HG03354 (cell line): ENCODE results near the gene NUPR2.
"Not testable (repeated sequence)": the region's sequence is repeated elsewhere in the genome, so short reads cannot be mapped to it uniquely, and the experiment has no call there.

ENCODE experiments used
- ATAC-seq: cut with Tn5 transposase; IDR thresholded peaks from one replicate; pipeline ENCODE4 v1.9.1; 2021; ENCODE audit warnings: mild to moderate bottlenecking; ENCODE audit not compliant: unreplicated experiment, poor library complexity, severe bottlenecking

NUPR2 gene

GRCh38 chr7:56115852-56116538 is at the start of gene NUPR2:
Gene NUPR2, minus strand, starts transcription at chr7:56116417. Its CDS starts 103 bp downstream, at chr7:56116314.
- ATAC-seq = no peak

GRCh38 chr7:56157238-56157790 is 41.1 kb upstream of the NUPR2 start:
- no peak for ATAC-seq

- ATAC-seq = not testable (repeated sequence)
These were observed 14.8 kb upstream of the NUPR2 start for GRCh38 chr7:56131062-56131461.

- no peak for ATAC-seq
These were observed 11.2 kb upstream of the NUPR2 start for GRCh38 chr7:56127241-56127975.

GRCh38 chr7:56125831-56126230 is 9.6 kb upstream of the NUPR2 start:
- no peak for ATAC-seq

- no peak for ATAC-seq
These were observed 8.8 kb upstream of the NUPR2 start for GRCh38 chr7:56124981-56125380.

- ATAC-seq = no peak
These were observed 5.2 kb upstream of the NUPR2 start for GRCh38 chr7:56121440-56121839.

GRCh38 chr7:56112244-56112643 is 4.0 kb downstream of the NUPR2 start:
- not testable (repeated sequence) for ATAC-seq

- ATAC-seq = no peak
These were observed 5.6 kb downstream of the NUPR2 start for GRCh38 chr7:56110611-56111010.

- no peak for ATAC-seq
These were observed 8.3 kb downstream of the NUPR2 start for GRCh38 chr7:56107954-56108258.

GRCh38 chr7:56106108-56107073 is 9.8 kb downstream of the NUPR2 start, which contains the start of gene CHCHD2:
Gene CHCHD2, minus strand, starts transcription at chr7:56106476. Its CDS starts 63 bp downstream, at chr7:56106413.
- peak; percentile 100 for ATAC-seq

GRCh38 chr7:56105508-56105907 is 10.7 kb downstream of the NUPR2 start:
- peak; percentile 21 for ATAC-seq

GRCh38 chr7:56104138-56104537 is 12.1 kb downstream of the NUPR2 start:
- not testable (repeated sequence) for ATAC-seq

GRCh38 chr7:56099653-56100052 is 16.6 kb downstream of the NUPR2 start:
- ATAC-seq = no peak

GRCh38 chr7:56098187-56099008 is 17.8 kb downstream of the NUPR2 start:
- ATAC-seq = not testable (repeated sequence)

GRCh38 chr7:56097700-56098099 is 18.5 kb downstream of the NUPR2 start:
- no peak for ATAC-seq

- ATAC-seq = no peak
These were observed 23.3 kb downstream of the NUPR2 start, which contains the start of gene PHKG1 for GRCh38 chr7:56092789-56093531. Gene PHKG1, minus strand, starts transcription at chr7:56092952. Its CDS starts 4,011 bp downstream, at chr7:56088941.

- not testable (repeated sequence) for ATAC-seq
These were observed 23.8 kb downstream of the NUPR2 start for GRCh38 chr7:56092388-56092787.
